ENCODE measurements around the gene WDR20. TPM values are rescaled to one million over a fixed set of nuclear protein-coding genes. Genes with fewer than 3 reads are reported as not detected.
A peak's percentile ranks its signal among the peaks of the same experiment; 100 is the strongest.
"Not testable (repeated sequence)": the region's sequence is repeated elsewhere in the genome, so short reads cannot be mapped to it uniquely, and the experiment has no call there.

Gene WDR20
- total RNA-seq, 1 experiment from 2014 or later, result 21.6 TPM

DNA sequence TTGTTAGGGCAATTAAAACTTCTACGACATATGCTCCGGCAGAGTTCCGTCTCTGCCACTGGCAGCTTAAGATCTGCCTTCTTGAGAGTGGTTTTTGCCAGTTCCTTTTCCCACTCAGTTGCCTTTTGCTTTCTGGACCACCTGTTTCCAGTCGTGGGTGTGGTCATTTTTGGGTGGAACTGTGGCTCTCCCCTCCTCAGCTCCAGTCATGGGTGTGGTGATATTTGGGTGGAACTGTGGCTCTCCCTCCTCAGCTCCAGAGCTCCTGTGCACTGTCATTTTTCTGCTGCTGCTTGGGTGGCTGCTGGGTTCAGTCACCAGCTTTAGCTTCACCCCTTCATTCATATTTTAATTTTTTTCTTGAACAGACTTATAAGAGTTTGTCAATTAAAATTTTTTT lies 25.3 kb downstream of the WDR20 start:
- DNase-seq (ENCODE audit: low read depth), result no peak

- DNase-seq (ENCODE audit: low read depth), result no peak
These were observed 30.4 kb downstream of the WDR20 start for GRCh38 chr14:102170061-102170460.

GRCh38 chr14:102171173-102172020 lies 31.7 kb downstream of the WDR20 start:
- no peak for DNase-seq (ENCODE audit: low read depth)

DNA sequence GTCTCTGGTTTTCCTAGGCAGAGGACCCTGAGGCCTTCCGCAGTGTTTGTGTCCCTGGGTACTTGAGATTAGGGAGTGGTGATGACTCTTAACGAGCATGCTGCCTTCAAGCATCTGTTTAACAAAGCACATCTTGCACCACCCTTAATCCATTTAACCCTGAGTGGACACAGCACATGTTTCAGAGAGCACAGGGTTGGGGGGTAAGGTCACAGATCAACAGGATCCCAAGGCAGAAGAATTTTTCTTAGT lies 32.2 kb downstream of the WDR20 start:
- DNase-seq (ENCODE audit: low read depth), result not testable (repeated sequence)

DNA sequence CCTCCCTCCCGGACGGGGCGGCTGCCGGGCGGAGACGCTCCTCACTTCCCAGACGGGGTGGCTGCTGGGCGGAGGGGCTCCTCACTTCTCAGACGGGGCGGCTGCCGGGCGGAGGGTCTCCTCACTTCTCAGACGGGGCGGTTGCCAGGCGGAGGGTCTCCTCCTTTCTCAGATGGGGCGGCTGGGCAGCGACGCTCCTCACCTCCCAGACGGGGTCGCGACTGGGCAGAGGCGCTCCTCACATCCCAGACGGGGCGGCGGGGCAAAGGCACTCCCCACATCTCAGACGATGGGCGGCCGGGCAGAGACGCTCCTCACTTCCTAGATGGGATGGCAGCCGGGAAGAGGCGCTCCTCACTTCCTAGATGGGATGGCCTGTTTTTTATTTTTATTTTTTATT lies 33.0 kb downstream of the WDR20 start:
- not testable (repeated sequence) for DNase-seq (ENCODE audit: low read depth)

DNA sequence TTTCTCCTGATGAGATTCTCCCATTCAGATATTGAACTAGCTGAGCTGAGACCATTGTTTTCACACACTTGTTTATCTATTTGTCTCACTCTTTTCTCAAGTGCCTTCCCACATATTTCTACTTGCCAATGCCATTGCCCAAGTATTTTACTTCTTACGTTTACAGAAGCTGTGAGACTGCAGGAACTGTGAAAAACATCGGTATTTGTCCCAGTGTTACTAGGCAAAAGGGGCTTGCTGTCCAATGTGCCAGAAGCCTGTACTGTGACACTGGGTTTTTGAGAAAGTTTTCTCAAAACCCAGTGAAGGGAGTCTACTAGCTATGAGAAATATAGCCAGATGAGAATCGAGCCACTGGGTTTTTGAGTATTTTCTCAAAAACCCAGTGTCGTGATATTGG lies 37.5 kb downstream of the WDR20 start:
- no peak for DNase-seq (ENCODE audit: low read depth)

- no peak for DNase-seq (ENCODE audit: low read depth)
These were observed 39.1 kb downstream of the WDR20 start for GRCh38 chr14:102178806-102179205.

DNA sequence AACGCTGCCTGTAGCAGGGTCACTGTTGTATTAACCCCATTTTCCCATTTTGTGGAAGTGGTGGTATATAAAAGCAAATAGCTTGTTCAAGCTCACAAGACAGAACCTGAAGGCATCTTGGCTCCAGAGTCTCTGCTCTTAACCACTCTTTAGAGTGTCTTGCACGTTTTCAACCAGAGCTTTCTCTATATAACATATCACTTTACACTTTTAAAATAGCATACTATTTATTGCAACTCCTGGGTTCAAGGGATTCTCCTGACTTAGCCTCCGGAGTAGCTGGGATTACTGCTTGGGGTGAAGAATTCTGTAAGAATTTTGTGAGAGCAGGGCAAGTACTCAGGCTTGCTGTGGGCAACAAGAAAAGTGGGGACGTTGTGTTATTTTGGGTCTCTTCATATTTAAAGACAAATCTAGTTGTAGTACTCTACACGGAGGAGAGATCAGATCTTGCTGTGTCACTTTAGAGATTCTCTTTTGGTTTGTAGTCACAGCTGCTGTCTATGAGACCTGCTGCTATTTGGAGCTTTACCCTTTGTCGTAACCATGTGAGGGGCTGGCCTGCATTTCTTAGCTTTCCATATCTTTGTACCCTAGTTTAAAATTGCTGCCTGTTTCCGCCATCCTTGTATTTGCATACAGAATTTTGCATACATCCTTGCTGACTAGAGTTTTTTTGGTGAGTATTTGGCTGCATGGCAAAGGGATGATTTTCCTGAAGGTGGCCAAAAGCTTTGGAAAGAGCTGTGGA lies 40.7 kb downstream of the WDR20 start:
- no peak for DNase-seq (ENCODE audit: low read depth)

DNA sequence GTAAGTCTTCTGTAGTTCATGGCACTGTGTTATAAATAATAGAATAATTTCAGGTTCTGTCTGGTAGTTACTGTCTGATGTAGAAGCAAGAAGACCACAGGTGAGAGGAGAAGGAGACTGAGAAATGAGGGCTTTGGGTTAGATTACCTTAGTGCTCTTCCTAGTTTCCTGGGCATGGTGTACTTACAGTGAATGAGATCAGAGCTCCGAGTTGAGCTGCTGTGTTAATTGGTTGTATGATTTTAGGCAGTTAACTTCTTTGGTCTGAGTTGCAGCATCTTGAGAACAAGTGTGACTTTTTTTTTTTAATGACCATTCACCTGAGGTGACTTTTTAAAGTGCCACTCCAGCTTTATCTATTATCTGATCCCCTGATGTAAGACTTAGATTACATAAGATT lies 41.5 kb downstream of the WDR20 start:
- no peak for DNase-seq (ENCODE audit: low read depth)

GRCh38 chr14:102182190-102182589 lies 42.5 kb downstream of the WDR20 start:
- DNase-seq (ENCODE audit: low read depth), result peak; percentile 83

DNA sequence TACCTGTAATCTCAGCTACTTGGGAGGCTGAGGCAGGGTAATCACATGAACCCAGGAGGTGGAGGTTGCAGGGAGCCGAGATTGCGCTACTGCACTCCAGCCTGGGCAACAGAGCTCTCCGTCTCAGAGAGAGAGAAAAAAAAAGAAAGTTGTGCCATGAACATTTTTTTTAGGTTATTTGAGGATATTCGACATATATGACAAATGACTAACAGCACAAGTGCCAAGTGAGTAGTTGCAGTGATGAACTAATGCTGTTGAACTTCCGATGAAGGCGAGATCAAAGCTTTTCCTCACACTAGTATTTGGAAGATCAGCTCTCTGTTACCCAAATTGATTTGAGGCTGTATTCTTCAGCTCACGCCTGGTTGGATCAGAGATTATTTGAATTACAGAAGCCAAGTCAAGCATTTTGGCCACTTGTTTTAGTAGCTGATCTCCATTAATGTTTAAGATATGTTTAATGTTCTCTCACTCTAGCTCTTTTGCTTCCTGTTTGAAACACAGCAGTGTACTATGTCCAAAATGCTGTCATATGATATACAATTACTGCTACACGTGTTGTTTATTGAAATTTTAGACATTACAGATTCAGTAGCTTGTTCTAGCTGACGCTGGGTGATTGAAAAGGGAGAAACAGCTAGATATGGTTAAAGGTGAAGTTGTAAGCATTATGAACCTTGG lies 43.4 kb downstream of the WDR20 start:
- peak; percentile 11 for DNase-seq (ENCODE audit: low read depth)

DNA sequence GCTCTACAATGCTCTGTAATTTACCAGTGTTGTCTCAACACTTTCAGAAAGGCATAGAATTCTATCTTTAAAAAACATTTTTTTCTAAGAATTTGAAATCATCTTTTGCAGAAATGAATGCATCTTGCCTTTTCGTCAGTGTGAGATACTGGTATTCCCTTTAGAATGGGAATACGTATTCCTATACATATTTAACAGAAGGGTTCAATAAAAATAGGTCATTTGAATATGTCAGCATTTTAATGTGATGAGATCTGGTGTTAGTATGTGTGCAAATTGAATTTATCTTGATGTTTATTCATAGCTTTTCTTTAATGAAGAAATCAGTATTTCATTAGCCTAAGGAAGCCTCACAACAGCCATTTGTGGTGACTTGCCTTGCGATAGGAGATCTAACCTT lies 44.2 kb downstream of the WDR20 start:
- DNase-seq (ENCODE audit: low read depth), result no peak

GRCh38 chr14:102184316-102185035 lies 44.8 kb downstream of the WDR20 start:
- DNase-seq (ENCODE audit: low read depth), result no peak

DNA sequence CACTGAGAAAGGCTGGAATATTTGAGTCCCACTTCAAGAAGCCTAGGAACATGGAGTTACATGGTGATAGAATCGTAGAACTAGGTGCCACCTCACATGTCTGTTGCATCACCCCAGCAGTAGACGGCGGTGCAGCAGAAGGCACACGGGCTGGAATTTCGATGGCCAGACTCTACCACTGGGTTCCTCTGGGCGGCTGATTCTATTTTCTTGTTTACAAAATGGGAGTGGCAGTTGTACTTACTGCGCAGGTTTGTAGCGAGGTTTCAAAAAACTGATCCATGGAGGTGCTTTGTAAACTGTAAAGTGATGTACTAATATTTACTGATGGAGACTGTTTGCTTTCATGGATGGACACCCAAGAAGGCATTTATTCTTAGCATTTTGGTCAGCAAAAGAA lies 45.7 kb downstream of the WDR20 start:
- DNase-seq (ENCODE audit: low read depth), result no peak

DNA sequence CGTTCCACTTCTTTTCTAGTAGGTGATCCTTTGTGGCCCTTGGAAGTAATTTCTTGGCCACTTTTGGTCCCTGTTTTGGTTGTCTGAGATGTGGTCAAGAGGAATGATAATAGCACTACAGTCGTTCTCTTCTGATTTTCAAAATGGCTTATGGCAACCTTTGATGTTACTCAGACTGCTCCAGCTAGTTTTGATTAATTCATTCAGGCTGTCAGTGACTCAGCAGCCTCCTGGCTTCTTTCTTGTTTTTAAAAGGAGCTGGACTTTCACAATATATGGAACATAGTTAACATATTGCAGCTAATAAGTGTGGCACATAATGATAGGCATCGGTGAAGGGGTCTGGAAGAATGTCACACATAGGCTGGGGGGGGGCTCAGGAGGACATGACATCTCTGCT lies 47.3 kb downstream of the WDR20 start:
- peak; percentile 66 for DNase-seq (ENCODE audit: low read depth)

- DNase-seq (ENCODE audit: low read depth), result no peak
These were observed 47.9 kb downstream of the WDR20 start for GRCh38 chr14:102187568-102188001.

GRCh38 chr14:102188187-102188586 lies 48.5 kb downstream of the WDR20 start:
- no peak for DNase-seq (ENCODE audit: low read depth)

DNA sequence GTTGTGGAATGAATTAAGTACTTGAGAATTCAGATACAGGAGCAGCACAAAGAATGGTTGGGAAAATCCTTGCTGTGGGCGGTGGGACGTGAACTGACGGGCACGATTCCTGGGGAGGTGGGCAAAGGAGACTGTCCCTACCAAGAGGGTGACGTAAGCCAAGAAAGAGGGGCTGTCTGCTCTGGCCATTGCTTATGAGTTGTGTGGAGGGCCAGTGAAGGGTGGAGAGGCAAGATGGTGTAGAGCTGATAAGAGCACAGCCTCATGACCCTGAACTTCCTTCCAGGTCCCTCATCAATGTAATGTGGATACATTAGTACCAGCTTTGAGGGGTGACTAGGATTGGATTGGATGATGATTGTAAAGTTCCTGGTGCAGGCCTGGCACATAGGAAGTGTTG lies 50.2 kb downstream of the WDR20 start:
- no peak for DNase-seq (ENCODE audit: low read depth)

DNA sequence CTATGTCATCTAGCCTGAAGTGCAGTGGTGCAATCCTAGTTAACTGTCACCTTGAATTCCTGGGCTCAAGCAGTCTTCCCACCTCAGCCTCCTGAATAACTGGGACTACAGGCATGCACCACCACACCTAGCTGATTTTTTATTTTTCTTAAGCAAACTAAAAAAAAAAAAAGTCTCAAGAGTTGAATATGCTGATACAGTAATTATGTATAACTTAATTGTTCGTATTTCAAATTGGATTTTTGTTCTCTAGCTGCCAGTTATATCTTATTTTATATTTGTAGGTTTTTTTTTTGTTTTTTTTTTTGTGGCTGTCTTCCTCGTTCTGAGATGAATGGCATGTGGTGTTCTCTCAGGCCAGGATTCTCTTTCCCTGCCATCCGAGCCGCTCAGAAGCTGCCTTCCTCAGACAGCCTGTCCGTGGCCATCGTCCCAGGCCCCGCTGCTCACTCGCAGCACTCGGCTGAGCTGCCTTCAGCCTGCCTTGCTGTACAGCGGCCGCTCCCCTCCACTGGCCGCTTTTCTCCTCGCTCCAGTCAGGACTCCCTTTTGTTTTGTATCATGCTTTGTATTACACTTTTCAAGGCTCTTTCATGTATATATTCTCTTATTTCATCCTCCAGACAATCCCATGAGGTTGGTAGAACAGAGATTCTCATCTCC lies 53.3 kb downstream of the WDR20 start:
- DNase-seq (ENCODE audit: low read depth), result no peak

DNA sequence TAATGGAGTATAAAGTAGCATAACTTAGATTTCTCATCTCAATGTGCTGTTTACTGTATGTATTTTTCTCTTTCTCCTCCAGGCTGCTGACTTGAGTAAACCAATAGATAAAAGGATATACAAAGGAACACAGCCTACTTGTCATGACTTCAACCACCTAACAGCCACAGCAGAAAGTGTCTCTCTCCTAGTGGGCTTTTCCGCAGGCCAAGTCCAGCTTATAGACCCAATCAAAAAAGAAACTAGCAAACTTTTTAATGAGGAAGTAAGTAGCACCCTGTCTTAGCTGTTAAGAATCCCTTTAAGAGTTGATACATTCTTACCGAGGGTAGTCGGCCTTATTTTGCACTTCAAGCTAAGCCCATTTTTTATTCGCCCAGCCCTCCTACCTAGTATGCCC lies 55.2 kb downstream of the WDR20 start:
- DNase-seq (ENCODE audit: low read depth), result no peak

DNA sequence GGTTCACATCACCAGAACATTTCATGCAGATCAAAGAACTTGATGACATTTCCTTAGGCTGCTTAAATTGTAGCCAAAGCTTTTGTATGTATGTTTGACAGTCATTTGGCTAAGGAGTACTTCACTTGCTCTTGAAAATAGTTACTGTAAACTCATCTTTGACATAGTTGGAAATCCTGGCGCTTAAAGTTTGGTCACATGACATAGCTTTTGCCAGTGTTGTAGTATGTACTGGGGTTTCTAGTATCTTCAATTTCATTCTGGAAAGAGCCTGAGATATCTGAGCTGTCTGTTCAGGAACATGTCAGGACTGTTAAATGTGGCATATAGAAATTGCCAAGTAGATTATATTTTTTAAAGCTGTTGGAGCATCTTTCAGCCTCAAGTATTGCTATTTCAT lies 55.7 kb downstream of the WDR20 start:
- no peak for DNase-seq (ENCODE audit: low read depth)
